Neural crest cell (in vitro differentiated cells): ENCODE data around the gene FAM47C. TPM values are rescaled to one million over a fixed set of nuclear protein-coding genes. Genes with fewer than 3 reads are reported as not detected.
"Not testable (repeated sequence)": the region's sequence is repeated elsewhere in the genome, so short reads cannot be mapped to it uniquely, and the experiment has no call there.

Experiments
- DNase-seq: peaks from one replicate; pipeline ENCODE4 v3.0.0; 2021; ENCODE audit warnings: low read depth, mixed read lengths, low spot score
- H3K27ac Mint-ChIP-seq: one replicate; pipeline ENCODE4 v1.8.0; 2021; ENCODE audit warnings: mild to moderate bottlenecking, mixed read lengths; ENCODE audit not compliant: unreplicated experiment
- H3K27me3 Mint-ChIP-seq: 2 replicates; pipeline ENCODE4 v1.8.0; 2021; ENCODE audit warnings: low read depth, mild to moderate bottlenecking, mixed read lengths
- H3K36me3 Mint-ChIP-seq: 2 replicates; pipeline ENCODE4 v1.8.0; 2021; ENCODE audit warnings: low read depth, mild to moderate bottlenecking, mixed read lengths
- H3K4me1 Mint-ChIP-seq: 2 replicates; pipeline ENCODE4 v1.8.0; 2021; ENCODE audit warnings: mixed read lengths
- H3K4me3 Mint-ChIP-seq: one replicate; pipeline ENCODE4 v1.8.0; 2021; ENCODE audit warnings: mild to moderate bottlenecking, mixed read lengths
- H3K9me3 Mint-ChIP-seq: 2 replicates; pipeline ENCODE4 v1.8.0; 2021; ENCODE audit warnings: mixed read lengths
- CTCF ChIP-seq: fragments of 200-600 bp; sonication (generic); conservative IDR thresholded peaks from 2 replicates; pipeline ENCODE4 v1.5.0; 2021; ENCODE audit warnings: antibody characterized with exemption, mild to moderate bottlenecking
- total RNA-seq: library from RNA; stranded (reverse); gene quantifications from 2 replicates; pipeline ENCODE4 v1.2.1, GENCODE V29; 2021

The FAM47C gene
- total RNA-seq, 1 donor from 2014 or later: not detected

- no peak for TF ChIP-seq CTCF
- H3K36me3 Mint-ChIP-seq: no peaks in the 10 kb centered on the region
These were observed 29.3 kb upstream of the FAM47C start for GRCh38 chrX:36978886-36979285.

DNA sequence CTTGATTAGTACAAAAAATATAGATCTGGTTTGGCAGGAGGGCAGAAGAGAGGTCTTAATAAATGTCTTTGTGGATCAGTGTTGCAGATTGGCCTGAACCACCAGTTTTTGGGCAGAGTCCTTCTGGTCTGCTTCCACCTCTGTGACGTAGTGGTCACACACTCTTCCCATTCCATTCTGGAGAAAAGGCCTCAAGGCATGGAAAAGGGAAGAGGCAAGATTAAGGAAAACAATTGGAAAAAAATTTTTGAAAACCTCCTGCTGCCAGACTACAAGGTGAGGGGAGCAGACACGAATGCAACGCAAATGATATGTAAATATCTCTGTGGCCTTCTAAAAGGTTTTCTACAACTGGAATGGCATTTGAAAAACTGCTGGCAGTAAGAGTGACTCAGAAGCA is 24.3 kb upstream of the FAM47C start:
- Mint-ChIP-seq H3K36me3 (peaks cover 2% of the 10 kb centered on the region), H3K27me3 (peaks cover 36% of the 10 kb centered on the region), H3K4me3 (no peak overlapping the region), H3K27ac (no peak overlapping the region), H3K4me1 (peaks cover 5% of the 10 kb centered on the region), H3K9me3 (no peaks in the 10 kb centered on the region)
- no peak for DNase-seq
- no peak for TF ChIP-seq CTCF

More at GRCh38 chrX:36978886-36979285, 29.3 kb upstream of the FAM47C start:
- H3K27ac Mint-ChIP-seq: no peak overlapping the region
- no peak overlapping the region for H3K4me3 Mint-ChIP-seq
- no peaks in the 10 kb centered on the region for H3K4me1 Mint-ChIP-seq
- DNase-seq: no peak
- peaks cover 2% of the 10 kb centered on the region for H3K9me3 Mint-ChIP-seq
- H3K27me3 Mint-ChIP-seq: peaks cover 18% of the 10 kb centered on the region

DNA sequence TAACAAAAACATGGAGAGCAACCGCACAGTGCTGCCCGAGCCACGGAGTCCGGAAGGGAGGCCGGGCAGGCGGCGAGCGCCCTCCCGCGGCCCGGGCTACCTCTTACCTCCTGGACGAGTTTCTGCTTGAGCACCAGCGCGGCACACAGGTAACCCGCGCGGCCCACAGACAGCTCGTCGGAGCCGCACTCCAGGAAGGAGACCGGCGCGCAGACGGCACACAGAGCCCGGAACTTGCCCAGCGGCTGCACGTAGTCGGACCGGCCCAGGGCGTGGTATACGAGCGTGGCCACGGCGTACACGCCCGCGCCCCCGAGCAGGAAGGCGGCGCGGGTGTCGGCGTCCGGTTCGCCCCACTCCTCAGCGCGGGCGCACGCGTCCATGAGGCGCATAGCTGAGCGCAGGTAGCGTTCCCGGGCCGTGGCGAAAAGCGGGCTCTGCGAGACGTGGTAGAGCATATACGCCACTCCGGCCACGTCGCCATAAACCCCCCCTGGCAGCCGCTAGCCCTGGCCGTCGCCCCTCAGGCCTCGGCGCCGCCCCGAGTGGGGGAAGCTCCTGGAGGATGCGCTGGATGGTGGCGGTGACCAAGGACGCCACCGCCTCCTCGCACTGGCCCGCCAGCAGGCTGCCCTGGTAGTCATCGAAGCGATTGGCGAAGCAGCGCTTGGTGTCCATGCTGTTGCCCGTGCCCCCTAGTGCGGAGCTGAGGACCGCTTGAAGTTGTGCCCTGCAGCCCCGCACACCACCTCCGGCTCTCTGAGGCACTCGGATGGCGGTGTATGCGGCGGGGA is 22.6 kb upstream of the FAM47C start:
- Mint-ChIP-seq H3K4me3 (peak overlapping the region; percentile 79), H3K27me3 (peaks cover 38% of the 10 kb centered on the region)
- TF ChIP-seq CTCF: peak; percentile 52
- not testable (repeated sequence) for H3K36me3 Mint-ChIP-seq, DNase-seq, H3K27ac Mint-ChIP-seq, H3K9me3 Mint-ChIP-seq, H3K4me1 Mint-ChIP-seq

DNA sequence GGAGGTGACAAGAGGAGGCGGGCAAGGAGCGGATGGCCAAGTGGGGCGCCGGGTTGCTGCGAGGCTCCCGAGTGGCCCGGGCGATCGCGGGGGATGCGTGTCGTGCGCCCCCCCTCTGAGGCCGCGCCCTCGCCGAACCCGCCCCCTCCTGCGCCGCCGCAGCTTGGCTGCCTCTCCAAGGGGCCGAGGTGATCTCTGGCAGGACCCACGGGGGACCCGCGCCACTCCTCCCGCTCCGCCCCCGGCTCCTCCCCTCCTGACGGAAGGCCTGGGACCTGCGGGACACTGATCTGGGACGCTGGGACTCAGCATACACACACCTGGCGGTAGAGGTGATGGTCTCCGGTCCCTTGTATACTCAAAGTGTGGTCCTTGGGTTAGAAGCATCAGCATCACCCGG is 21.9 kb upstream of the FAM47C start:
- Mint-ChIP-seq H3K4me1 (peaks cover 5% of the 10 kb centered on the region), H3K4me3 (peak overlapping the region; percentile 23), H3K27me3 (peaks cover 38% of the 10 kb centered on the region), H3K27ac (no peak overlapping the region), H3K9me3 (peaks cover 3% of the 10 kb centered on the region), H3K36me3 (peaks cover 2% of the 10 kb centered on the region)
- no peak for TF ChIP-seq CTCF
- DNase-seq: no peak

DNA sequence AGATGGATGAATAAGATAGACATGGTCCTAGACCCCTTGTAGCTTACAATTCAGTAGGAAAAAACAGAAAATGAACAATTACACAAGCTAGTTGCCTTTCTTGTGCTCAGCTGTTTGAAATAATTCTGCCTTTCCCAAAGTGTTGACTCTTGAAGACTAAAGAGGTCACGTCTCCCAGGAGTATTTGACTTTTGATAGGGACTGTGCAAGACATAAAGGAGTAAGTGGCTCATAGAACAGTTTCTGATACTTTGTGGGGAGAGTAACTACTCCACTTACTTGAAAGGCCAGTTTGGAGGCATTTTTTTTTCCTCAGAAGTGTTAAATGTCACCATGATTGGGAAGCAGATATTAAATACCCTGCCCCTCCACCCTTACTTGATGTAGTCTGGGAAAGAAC is 21.0 kb upstream of the FAM47C start:
- not testable (repeated sequence) for H3K27ac Mint-ChIP-seq, DNase-seq, H3K9me3 Mint-ChIP-seq, H3K36me3 Mint-ChIP-seq, H3K4me3 Mint-ChIP-seq, H3K4me1 Mint-ChIP-seq
- H3K27me3 Mint-ChIP-seq: peaks cover 42% of the 10 kb centered on the region

- H3K9me3 Mint-ChIP-seq: peaks cover under 1% of the 10 kb centered on the region
- H3K4me3 Mint-ChIP-seq: no peak overlapping the region
- H3K4me1 Mint-ChIP-seq: no peaks in the 10 kb centered on the region
- no peak for TF ChIP-seq CTCF
- H3K27me3 Mint-ChIP-seq: peaks cover 4% of the 10 kb centered on the region
- no peak overlapping the region for H3K27ac Mint-ChIP-seq
- H3K36me3 Mint-ChIP-seq: no peaks in the 10 kb centered on the region
- no peak for DNase-seq
These were observed 8.0 kb upstream of the FAM47C start for GRCh38 chrX:37000140-37000539.
